HepG2 (cell line): ENCODE data around the gene ACP1. TPM values are rescaled to one million over a fixed set of nuclear protein-coding genes. Genes with fewer than 3 reads are reported as not detected.

Source experiments
- PCBP1 ChIP-seq: fragments of 200-400 bp; formaldehyde crosslinking; IDR thresholded peaks from 2 replicates; pipeline ENCODE4 v1.6.1; 2017; ENCODE audit warnings: mild to moderate bottlenecking, low read depth, low read length, borderline replicate concordance
- POLR2AphosphoS5 ChIP-seq: IDR thresholded peaks from 2 replicates; pipeline ENCODE4 v1.6.1; 2012; ENCODE audit warnings: low read depth, low read length
- SMAD1 ChIP-seq: sonication (generic); formaldehyde crosslinking; IDR thresholded peaks from 2 replicates; pipeline ENCODE4 v1.4.0; 2020; ENCODE audit warnings: missing genetic modification reagents, low read depth, mild to moderate bottlenecking, borderline replicate concordance
- SMARCC2 ChIP-seq: fragments of 450-650 bp; IDR thresholded peaks from 2 replicates; pipeline ENCODE4 v1.6.1; 2017; ENCODE audit warnings: antibody characterized with exemption, mild to moderate bottlenecking
- SPEN ChIP-seq: sonication (generic); formaldehyde crosslinking; IDR thresholded peaks from 2 replicates; pipeline ENCODE4 v1.5.1; 2020; ENCODE audit warnings: low read depth, mild to moderate bottlenecking, missing genetic modification reagents
- SYNCRIP ChIP-seq: fragments of 200-400 bp; formaldehyde crosslinking; IDR thresholded peaks from 2 replicates; pipeline ENCODE4 v1.6.1; 2018; ENCODE audit warnings: mild to moderate bottlenecking, low read depth, low read length; ENCODE audit not compliant: insufficient read depth
- ZBTB3 ChIP-seq: sonication (generic); formaldehyde crosslinking; IDR thresholded peaks from 2 replicates; pipeline ENCODE4 v1.4.0; 2020; ENCODE audit warnings: low read depth, mild to moderate bottlenecking, moderate library complexity, missing genetic modification reagents, borderline replicate concordance
- ZBTB7A ChIP-seq: sonication (generic); formaldehyde crosslinking; IDR thresholded peaks from 2 replicates; pipeline ENCODE4 v1.8.0; 2022; ENCODE audit warnings: mild to moderate bottlenecking, missing genetic modification reagents
- ZNF296 ChIP-seq: sonication (generic); formaldehyde crosslinking; conservative IDR thresholded peaks from 2 replicates; pipeline ENCODE4 v1.5.0; 2020; ENCODE audit warnings: mild to moderate bottlenecking, missing genetic modification reagents
- polyA plus RNA-seq, 8 experiments: library from polyadenylated mRNA; depleted of rRNA in 3 of 8; stranded (reverse) in 7 of 8; unstranded in 1 of 8; fragments of >200 nt; fragmentation: Illumina TruSeq in 4 of 8; extraction: Trizol in 4 of 8; gene quantifications; 2 replicates each; pipeline versions ENCODE4 v1.2.1 to v1.2.3, GENCODE V29; 2011 to 2016; ENCODE audit warnings: low read depth in 4 of 8, missing spikeins in 1 of 8, mixed read lengths in 1 of 8; ENCODE audit not compliant: insufficient read depth in 1 of 8
- total RNA-seq, 5 experiments: library from RNA; depleted of rRNA; stranded (reverse); fragments of >200 nt; fragmentation: Illumina TruSeq; extraction: Trizol; gene quantifications; 2 replicates each; pipeline ENCODE4 v1.2.3, GENCODE V29; 2016; ENCODE audit warnings: low read depth in 1 of 5
- TF ChIP-seq, protein P1 (sequence below): sonication (generic); formaldehyde crosslinking; IDR thresholded peaks from 2 replicates; pipeline ENCODE4 v1.5.0; 2020; ENCODE audit warnings: mild to moderate bottlenecking, missing genetic modification reagents
- TF ChIP-seq, protein P2 (sequence below): sonication (generic); formaldehyde crosslinking; IDR thresholded peaks from 2 replicates; pipeline ENCODE4 v1.5.1; 2020; ENCODE audit warnings: mild to moderate bottlenecking, missing genetic modification reagents, moderate library complexity
- TF ChIP-seq, protein P3 (sequence below): IDR thresholded peaks from 2 replicates; pipeline ENCODE4 v1.6.1; 2016; ENCODE audit warnings: low read depth, missing genetic modification reagents, missing compliant biosample characterization
- TF ChIP-seq, protein P4 (sequence below): sonication (generic); formaldehyde crosslinking; IDR thresholded peaks from 2 replicates; pipeline ENCODE4 v1.4.0; 2020; ENCODE audit warnings: missing genetic modification reagents, mild to moderate bottlenecking, borderline replicate concordance

Gene ACP1
- total and polyA plus RNA-seq, 2 of the 13 experiments (the other 11 are each of a cell fraction or from before 2014, with no cell fraction given), result 246 to 348 TPM

DNA sequence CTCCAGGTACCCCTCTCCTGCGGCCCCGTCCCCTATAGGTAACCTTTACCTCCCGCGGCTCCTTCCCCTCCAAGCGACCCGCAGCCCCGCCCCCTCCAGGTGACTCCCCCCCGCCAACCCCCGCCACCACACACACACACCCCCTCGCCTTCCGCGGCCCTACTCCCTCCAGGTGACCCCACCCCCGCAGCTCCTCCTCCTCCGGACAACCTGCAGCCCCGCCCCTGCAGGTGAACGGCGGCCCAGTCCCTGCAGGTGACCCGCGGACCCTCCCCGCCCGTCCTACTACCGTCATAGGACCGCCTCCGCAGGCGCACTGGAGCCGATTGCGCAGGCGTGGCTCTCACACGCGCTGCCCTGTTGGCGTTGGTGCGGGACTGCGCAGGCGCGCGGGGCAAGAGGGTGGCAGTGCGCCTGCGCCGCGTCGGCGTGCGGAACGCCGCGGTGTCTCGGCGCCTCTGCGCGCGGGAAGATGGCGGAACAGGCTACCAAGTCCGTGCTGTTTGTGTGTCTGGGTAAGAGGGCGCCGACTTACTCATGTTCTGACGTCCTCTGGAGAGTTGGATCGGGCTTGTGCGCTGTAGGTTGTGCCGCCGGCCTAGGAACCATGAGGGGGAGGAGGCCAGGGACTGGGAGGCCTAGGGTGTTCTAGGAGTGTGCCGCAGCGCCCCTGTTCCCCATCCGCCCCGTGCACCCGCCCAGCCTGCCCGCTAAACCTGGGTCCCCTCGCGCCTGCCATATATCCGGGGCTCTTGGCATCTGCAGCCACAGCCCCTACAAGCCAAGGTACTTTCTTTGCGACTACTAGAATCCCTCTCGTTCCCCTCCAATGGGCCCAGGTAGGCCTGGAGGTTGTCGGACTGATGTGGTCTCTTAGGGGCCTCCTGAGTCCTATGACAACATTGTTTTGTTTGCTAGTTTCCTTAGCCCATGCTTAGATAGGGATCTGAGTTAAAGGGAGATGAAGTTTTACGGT is at the start of gene ACP1 (continued):
- peak; percentile 94 for TF ChIP-seq POLR2AphosphoS5
- TF ChIP-seq ZNF296 (CRISPR knock-in tag), result peak; percentile 76
- peak; percentile 83; the same call in 1 of the 2 replicates for TF ChIP-seq SMAD1 (CRISPR knock-in tag)
- TF ChIP-seq, protein P1, sequence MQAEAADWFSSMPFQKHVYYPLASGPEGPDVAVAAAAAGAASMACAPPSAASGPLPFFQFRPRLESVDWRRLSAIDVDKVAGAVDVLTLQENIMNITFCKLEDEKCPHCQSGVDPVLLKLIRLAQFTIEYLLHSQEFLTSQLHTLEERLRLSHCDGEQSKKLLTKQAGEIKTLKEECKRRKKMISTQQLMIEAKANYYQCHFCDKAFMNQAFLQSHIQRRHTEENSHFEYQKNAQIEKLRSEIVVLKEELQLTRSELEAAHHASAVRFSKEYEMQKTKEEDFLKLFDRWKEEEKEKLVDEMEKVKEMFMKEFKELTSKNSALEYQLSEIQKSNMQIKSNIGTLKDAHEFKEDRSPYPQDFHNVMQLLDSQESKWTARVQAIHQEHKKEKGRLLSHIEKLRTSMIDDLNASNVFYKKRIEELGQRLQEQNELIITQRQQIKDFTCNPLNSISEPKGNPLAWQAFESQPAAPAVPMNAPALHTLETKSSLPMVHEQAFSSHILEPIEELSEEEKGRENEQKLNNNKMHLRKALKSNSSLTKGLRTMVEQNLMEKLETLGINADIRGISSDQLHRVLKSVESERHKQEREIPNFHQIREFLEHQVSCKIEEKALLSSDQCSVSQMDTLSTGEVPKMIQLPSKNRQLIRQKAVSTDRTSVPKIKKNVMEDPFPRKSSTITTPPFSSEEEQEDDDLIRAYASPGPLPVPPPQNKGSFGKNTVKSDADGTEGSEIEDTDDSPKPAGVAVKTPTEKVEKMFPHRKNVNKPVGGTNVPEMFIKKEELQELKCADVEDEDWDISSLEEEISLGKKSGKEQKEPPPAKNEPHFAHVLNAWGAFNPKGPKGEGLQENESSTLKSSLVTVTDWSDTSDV, result 0 out of 2 replicates have a peak, but pooled peaks have one; percentile 18
- TF ChIP-seq SMARCC2, result no peak
- TF ChIP-seq ZBTB7A (CRISPR knock-in tag), result no peak; the same call in none of the 2 replicates
- TF ChIP-seq PCBP1, result no peak
- TF ChIP-seq SPEN, result peak; percentile 94
- TF ChIP-seq, protein P2, sequence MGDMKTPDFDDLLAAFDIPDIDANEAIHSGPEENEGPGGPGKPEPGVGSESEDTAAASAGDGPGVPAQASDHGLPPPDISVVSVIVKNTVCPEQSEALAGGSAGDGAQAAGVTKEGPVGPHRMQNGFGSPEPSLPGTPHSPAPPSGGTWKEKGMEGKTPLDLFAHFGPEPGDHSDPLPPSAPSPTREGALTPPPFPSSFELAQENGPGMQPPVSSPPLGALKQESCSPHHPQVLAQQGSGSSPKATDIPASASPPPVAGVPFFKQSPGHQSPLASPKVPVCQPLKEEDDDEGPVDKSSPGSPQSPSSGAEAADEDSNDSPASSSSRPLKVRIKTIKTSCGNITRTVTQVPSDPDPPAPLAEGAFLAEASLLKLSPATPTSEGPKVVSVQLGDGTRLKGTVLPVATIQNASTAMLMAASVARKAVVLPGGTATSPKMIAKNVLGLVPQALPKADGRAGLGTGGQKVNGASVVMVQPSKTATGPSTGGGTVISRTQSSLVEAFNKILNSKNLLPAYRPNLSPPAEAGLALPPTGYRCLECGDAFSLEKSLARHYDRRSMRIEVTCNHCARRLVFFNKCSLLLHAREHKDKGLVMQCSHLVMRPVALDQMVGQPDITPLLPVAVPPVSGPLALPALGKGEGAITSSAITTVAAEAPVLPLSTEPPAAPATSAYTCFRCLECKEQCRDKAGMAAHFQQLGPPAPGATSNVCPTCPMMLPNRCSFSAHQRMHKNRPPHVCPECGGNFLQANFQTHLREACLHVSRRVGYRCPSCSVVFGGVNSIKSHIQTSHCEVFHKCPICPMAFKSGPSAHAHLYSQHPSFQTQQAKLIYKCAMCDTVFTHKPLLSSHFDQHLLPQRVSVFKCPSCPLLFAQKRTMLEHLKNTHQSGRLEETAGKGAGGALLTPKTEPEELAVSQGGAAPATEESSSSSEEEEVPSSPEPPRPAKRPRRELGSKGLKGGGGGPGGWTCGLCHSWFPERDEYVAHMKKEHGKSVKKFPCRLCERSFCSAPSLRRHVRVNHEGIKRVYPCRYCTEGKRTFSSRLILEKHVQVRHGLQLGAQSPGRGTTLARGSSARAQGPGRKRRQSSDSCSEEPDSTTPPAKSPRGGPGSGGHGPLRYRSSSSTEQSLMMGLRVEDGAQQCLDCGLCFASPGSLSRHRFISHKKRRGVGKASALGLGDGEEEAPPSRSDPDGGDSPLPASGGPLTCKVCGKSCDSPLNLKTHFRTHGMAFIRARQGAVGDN (CRISPR knock-in tag), result peak; percentile 96
- no peak for TF ChIP-seq SYNCRIP
- TF ChIP-seq ZBTB3 (CRISPR knock-in tag), result no peak; the same call in 1 of the 2 replicates
- TF ChIP-seq, protein P3, sequence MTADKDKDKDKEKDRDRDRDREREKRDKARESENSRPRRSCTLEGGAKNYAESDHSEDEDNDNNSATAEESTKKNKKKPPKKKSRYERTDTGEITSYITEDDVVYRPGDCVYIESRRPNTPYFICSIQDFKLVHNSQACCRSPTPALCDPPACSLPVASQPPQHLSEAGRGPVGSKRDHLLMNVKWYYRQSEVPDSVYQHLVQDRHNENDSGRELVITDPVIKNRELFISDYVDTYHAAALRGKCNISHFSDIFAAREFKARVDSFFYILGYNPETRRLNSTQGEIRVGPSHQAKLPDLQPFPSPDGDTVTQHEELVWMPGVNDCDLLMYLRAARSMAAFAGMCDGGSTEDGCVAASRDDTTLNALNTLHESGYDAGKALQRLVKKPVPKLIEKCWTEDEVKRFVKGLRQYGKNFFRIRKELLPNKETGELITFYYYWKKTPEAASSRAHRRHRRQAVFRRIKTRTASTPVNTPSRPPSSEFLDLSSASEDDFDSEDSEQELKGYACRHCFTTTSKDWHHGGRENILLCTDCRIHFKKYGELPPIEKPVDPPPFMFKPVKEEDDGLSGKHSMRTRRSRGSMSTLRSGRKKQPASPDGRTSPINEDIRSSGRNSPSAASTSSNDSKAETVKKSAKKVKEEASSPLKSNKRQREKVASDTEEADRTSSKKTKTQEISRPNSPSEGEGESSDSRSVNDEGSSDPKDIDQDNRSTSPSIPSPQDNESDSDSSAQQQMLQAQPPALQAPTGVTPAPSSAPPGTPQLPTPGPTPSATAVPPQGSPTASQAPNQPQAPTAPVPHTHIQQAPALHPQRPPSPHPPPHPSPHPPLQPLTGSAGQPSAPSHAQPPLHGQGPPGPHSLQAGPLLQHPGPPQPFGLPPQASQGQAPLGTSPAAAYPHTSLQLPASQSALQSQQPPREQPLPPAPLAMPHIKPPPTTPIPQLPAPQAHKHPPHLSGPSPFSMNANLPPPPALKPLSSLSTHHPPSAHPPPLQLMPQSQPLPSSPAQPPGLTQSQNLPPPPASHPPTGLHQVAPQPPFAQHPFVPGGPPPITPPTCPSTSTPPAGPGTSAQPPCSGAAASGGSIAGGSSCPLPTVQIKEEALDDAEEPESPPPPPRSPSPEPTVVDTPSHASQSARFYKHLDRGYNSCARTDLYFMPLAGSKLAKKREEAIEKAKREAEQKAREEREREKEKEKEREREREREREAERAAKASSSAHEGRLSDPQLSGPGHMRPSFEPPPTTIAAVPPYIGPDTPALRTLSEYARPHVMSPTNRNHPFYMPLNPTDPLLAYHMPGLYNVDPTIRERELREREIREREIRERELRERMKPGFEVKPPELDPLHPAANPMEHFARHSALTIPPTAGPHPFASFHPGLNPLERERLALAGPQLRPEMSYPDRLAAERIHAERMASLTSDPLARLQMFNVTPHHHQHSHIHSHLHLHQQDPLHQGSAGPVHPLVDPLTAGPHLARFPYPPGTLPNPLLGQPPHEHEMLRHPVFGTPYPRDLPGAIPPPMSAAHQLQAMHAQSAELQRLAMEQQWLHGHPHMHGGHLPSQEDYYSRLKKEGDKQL, result 0 out of 2 replicates have a peak, but pooled peaks have one; percentile 36
- TF ChIP-seq, protein P4, sequence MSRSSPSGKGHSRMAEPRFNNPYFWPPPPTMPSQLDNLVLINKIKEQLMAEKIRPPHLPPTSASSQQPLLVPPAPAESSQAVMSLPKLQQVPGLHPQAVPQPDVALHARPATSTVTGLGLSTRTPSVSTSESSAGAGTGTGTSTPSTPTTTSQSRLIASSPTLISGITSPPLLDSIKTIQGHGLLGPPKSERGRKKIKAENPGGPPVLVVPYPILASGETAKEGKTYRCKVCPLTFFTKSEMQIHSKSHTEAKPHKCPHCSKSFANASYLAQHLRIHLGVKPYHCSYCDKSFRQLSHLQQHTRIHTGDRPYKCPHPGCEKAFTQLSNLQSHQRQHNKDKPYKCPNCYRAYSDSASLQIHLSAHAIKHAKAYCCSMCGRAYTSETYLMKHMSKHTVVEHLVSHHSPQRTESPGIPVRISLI (CRISPR knock-in tag), result no peak
